HepG2 (cell line): ENCODE results near the gene STX12. TPM values are rescaled to one million over a fixed set of nuclear protein-coding genes. Genes with fewer than 3 reads are reported as not detected.
A peak's percentile ranks its signal among the peaks of the same experiment; 100 is the strongest.

Experiments
- ADNP ChIP-seq: sonication (generic); formaldehyde crosslinking; IDR thresholded peaks from 2 replicates; pipeline ENCODE4 v1.4.0; 2020; ENCODE audit warnings: missing genetic modification reagents
- BORCS8-MEF2B ChIP-seq: sonication (generic); formaldehyde crosslinking; IDR thresholded peaks from 2 replicates; pipeline ENCODE4 v1.8.0; 2022; ENCODE audit warnings: mild to moderate bottlenecking, missing genetic modification reagents
- FOXK1 ChIP-seq: sonication (generic); formaldehyde crosslinking; IDR thresholded peaks from 2 replicates; pipeline ENCODE4 v1.4.0; 2020; ENCODE audit warnings: low read depth, missing genetic modification reagents, borderline replicate concordance
- HIVEP1 ChIP-seq: sonication (generic); formaldehyde crosslinking; IDR thresholded peaks from 2 replicates; pipeline ENCODE4 v1.4.0; 2020; ENCODE audit warnings: mild to moderate bottlenecking, missing genetic modification reagents
- HMG20B ChIP-seq: conservative IDR thresholded peaks from 2 replicates; pipeline ENCODE4 v1.6.1; 2016; ENCODE audit warnings: missing genetic modification reagents, missing compliant biosample characterization
- IKZF4 ChIP-seq: sonication (generic); formaldehyde crosslinking; IDR thresholded peaks from 2 replicates; pipeline ENCODE4 v1.5.1; 2020; ENCODE audit warnings: borderline replicate concordance, mild to moderate bottlenecking, low read depth, missing genetic modification reagents; ENCODE audit errors: not compliant biosample characterization
- JUN ChIP-seq: sonication (generic); formaldehyde crosslinking; IDR thresholded peaks from 2 replicates; pipeline ENCODE4 v1.4.0; 2020; ENCODE audit warnings: mild to moderate bottlenecking, missing genetic modification reagents
- KLF9 ChIP-seq: IDR thresholded peaks from 2 replicates; pipeline ENCODE4 v1.6.1; 2016; ENCODE audit warnings: low read depth
- MEIS2 ChIP-seq: sonication (generic); formaldehyde crosslinking; IDR thresholded peaks from 2 replicates; pipeline ENCODE4 v1.9.0; 2021; ENCODE audit warnings: mild to moderate bottlenecking, missing genetic modification reagents
- NONO ChIP-seq, 2 experiments: fragments of 450-650 bp in 1 of 2; sonication (generic) in 1 of 2; formaldehyde crosslinking in 1 of 2; IDR thresholded peaks in 1 of 2; conservative IDR thresholded peaks in 1 of 2; 2 replicates each; pipeline versions ENCODE4 v1.6.1 to v1.8.0; 2017 to 2022; ENCODE audit warnings: mild to moderate bottlenecking in 1 of 2, missing genetic modification reagents in 1 of 2, moderate library complexity in 1 of 2
- NR1H2 ChIP-seq: sonication (generic); formaldehyde crosslinking; IDR thresholded peaks from 2 replicates; pipeline ENCODE4 v1.8.1; 2022; ENCODE audit warnings: low read depth, missing genetic modification reagents, borderline replicate concordance
- SRSF1 ChIP-seq: fragments of 200-400 bp; formaldehyde crosslinking; optimal IDR thresholded peaks from 2 replicates; pipeline ENCODE3; 2017; ENCODE audit warnings: mild to moderate bottlenecking, low read depth, low read length, moderate library complexity
- SRY ChIP-seq: sonication (generic); formaldehyde crosslinking; IDR thresholded peaks from 2 replicates; pipeline ENCODE4 v1.8.0; 2022; ENCODE audit warnings: mild to moderate bottlenecking, missing genetic modification reagents
- ZNF138 ChIP-seq: sonication (generic); formaldehyde crosslinking; IDR thresholded peaks from 2 replicates; pipeline ENCODE4 v1.5.0; 2020; ENCODE audit warnings: mild to moderate bottlenecking, low read depth, missing genetic modification reagents
- ZNF225 ChIP-seq: sonication (generic); formaldehyde crosslinking; IDR thresholded peaks from 2 replicates; pipeline ENCODE4 v1.4.0; 2020; ENCODE audit warnings: mild to moderate bottlenecking, missing genetic modification reagents
- ZNF451 ChIP-seq: sonication (generic); formaldehyde crosslinking; IDR thresholded peaks from 2 replicates; pipeline ENCODE4 v1.5.0; 2020; ENCODE audit warnings: mild to moderate bottlenecking, missing genetic modification reagents
- ZNF740 ChIP-seq: sonication (generic); formaldehyde crosslinking; IDR thresholded peaks from 2 replicates; pipeline ENCODE4 v1.4.0; 2020; ENCODE audit warnings: missing genetic modification reagents
- ZNF777 ChIP-seq: sonication (generic); formaldehyde crosslinking; IDR thresholded peaks from 2 replicates; pipeline ENCODE4 v1.4.0; 2020; ENCODE audit warnings: missing genetic modification reagents
- ZSCAN22 ChIP-seq: sonication (generic); formaldehyde crosslinking; IDR thresholded peaks from 2 replicates; pipeline ENCODE4 v1.4.0; 2020; ENCODE audit warnings: mild to moderate bottlenecking, missing genetic modification reagents
- polyA plus RNA-seq, 8 experiments: library from polyadenylated mRNA; depleted of rRNA in 3 of 8; stranded (reverse) in 7 of 8; unstranded in 1 of 8; fragments of >200 nt; fragmentation: Illumina TruSeq in 4 of 8; extraction: Trizol in 4 of 8; gene quantifications; 2 replicates each; pipeline versions ENCODE4 v1.2.1 to v1.2.3, GENCODE V29; 2011 to 2016; ENCODE audit warnings: low read depth in 4 of 8, missing spikeins in 1 of 8, mixed read lengths in 1 of 8; ENCODE audit not compliant: insufficient read depth in 1 of 8
- total RNA-seq, 5 experiments: library from RNA; depleted of rRNA; stranded (reverse); fragments of >200 nt; fragmentation: Illumina TruSeq; extraction: Trizol; gene quantifications; 2 replicates each; pipeline ENCODE4 v1.2.3, GENCODE V29; 2016; ENCODE audit warnings: low read depth in 1 of 5
- TF ChIP-seq, protein P1 (sequence below): sonication (generic); formaldehyde crosslinking; IDR thresholded peaks from 2 replicates; pipeline ENCODE4 v1.4.0; 2020; ENCODE audit warnings: missing genetic modification reagents
- TF ChIP-seq, protein P2 (sequence below): sonication (generic); formaldehyde crosslinking; IDR thresholded peaks from 2 replicates; pipeline ENCODE4 v1.4.0; 2020; ENCODE audit warnings: missing genetic modification reagents

STX12 gene
- total and polyA plus RNA-seq, 2 of the 13 experiments (the other 11 are each of a cell fraction or from before 2014, with no cell fraction given): 9.0 to 19.7 TPM

DNA sequence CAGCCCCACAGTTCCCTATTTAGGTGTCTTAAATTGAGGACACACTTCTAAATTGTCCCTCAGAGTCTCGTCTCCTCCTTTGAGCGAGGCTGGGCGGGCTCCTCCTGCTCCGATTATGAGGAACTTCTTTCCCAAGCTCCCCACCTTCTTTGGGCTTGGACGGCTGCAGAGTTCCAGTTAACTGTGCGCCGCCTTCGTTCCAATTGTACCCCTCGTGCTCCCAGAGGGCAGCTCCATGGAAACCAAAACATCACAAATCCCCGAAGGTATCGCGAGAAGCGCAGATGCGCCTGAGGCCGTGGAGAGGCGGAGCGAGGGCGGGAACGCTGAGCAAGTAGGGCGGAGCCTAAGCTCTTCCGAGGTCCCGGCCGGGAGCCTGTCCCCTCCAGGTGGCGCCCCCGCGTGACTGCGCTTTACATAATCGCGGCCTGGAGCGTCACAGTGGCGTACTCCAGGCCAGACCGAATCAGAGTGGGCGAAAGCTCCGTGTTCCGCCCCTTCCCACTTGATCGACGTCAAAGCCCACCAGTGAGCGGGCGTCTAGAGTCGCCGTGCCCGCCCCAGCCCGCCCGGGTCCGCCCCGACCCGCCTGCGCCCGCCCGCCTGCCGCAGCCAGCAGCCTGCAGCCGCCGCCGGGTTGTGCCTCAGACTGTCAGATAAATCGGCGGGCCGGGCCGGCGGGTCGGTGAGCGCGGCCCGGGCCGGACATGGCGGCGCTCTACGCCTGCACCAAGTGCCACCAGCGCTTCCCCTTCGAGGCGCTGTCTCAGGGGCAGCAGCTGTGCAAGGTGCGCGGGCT lies 47.4 kb upstream of the STX12 start, which contains the start of gene FAM76A (continued):
- TF ChIP-seq ZNF138 (CRISPR knock-in tag) (0 out of 2 replicates have a peak, but pooled peaks have one; percentile 78), NONO (IDR thresholded peaks at IDR 0.05) (no peak), NONO (CRISPR knock-in tag; conservative IDR thresholded peaks at IDR 0.05) (peak; percentile 63), NR1H2 (CRISPR knock-in tag) (no peak), KLF9 (CRISPR knock-in tag) (no peak), HMG20B (CRISPR knock-in tag) (0 out of 2 replicates have a peak, but pooled peaks have one; percentile 39), ZSCAN22 (CRISPR knock-in tag) (0 out of 2 replicates have a peak, but pooled peaks have one; percentile 55), MEIS2 (CRISPR knock-in tag) (peak; percentile 59; the same call in 1 of the 2 replicates), ZNF451 (CRISPR knock-in tag) (no peak), SRSF1 (peak; percentile 53), IKZF4 (peak; percentile 4), ADNP (CRISPR knock-in tag) (no peak), SRY (CRISPR knock-in tag) (0 out of 2 replicates have a peak, but pooled peaks have one; percentile 39), BORCS8-MEF2B (CRISPR knock-in tag) (peak; percentile 50; the same call in 1 of the 2 replicates), JUN (CRISPR knock-in tag) (peak; percentile 57; the same call in 1 of the 2 replicates), HIVEP1 (peak; percentile 69), ZNF777 (CRISPR knock-in tag) (peak; percentile 68; the same call in 1 of the 2 replicates), ZNF740 (peak; percentile 62; the same call in 1 of the 2 replicates), FOXK1 (no peak; the same call in 1 of the 2 replicates), ZNF225 (CRISPR knock-in tag) (no peak)
- TF ChIP-seq, protein P1, sequence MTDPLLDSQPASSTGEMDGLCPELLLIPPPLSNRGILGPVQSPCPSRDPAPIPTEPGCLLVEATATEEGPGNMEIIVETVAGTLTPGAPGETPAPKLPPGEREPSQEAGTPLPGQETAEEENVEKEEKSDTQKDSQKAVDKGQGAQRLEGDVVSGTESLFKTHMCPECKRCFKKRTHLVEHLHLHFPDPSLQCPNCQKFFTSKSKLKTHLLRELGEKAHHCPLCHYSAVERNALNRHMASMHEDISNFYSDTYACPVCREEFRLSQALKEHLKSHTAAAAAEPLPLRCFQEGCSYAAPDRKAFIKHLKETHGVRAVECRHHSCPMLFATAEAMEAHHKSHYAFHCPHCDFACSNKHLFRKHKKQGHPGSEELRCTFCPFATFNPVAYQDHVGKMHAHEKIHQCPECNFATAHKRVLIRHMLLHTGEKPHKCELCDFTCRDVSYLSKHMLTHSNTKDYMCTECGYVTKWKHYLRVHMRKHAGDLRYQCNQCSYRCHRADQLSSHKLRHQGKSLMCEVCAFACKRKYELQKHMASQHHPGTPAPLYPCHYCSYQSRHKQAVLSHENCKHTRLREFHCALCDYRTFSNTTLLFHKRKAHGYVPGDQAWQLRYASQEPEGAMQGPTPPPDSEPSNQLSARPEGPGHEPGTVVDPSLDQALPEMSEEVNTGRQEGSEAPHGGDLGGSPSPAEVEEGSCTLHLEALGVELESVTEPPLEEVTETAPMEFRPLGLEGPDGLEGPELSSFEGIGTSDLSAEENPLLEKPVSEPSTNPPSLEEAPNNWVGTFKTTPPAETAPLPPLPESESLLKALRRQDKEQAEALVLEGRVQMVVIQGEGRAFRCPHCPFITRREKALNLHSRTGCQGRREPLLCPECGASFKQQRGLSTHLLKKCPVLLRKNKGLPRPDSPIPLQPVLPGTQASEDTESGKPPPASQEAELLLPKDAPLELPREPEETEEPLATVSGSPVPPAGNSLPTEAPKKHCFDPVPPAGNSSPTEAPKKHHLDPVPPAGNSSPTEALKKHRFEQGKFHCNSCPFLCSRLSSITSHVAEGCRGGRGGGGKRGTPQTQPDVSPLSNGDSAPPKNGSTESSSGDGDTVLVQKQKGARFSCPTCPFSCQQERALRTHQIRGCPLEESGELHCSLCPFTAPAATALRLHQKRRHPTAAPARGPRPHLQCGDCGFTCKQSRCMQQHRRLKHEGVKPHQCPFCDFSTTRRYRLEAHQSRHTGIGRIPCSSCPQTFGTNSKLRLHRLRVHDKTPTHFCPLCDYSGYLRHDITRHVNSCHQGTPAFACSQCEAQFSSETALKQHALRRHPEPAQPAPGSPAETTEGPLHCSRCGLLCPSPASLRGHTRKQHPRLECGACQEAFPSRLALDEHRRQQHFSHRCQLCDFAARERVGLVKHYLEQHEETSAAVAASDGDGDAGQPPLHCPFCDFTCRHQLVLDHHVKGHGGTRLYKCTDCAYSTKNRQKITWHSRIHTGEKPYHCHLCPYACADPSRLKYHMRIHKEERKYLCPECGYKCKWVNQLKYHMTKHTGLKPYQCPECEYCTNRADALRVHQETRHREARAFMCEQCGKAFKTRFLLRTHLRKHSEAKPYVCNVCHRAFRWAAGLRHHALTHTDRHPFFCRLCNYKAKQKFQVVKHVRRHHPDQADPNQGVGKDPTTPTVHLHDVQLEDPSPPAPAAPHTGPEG: peak; percentile 99
- TF ChIP-seq, protein P2, sequence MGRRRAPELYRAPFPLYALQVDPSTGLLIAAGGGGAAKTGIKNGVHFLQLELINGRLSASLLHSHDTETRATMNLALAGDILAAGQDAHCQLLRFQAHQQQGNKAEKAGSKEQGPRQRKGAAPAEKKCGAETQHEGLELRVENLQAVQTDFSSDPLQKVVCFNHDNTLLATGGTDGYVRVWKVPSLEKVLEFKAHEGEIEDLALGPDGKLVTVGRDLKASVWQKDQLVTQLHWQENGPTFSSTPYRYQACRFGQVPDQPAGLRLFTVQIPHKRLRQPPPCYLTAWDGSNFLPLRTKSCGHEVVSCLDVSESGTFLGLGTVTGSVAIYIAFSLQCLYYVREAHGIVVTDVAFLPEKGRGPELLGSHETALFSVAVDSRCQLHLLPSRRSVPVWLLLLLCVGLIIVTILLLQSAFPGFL: no peak
